GM21390 (cell line): ENCODE data around the gene COG5.

ENCODE experiments used
- ATAC-seq: cut with Tn5 transposase; IDR thresholded peaks from one replicate; pipeline ENCODE4 v1.9.1; 2021; ENCODE audit not compliant: unreplicated experiment

The COG5 gene

GRCh38 chr7:107396081-107396480, 167.6 kb downstream of the COG5 start:
- ATAC-seq, result no peak

- ATAC-seq, result no peak
Measured at GRCh38 chr7:107394831-107395230, 168.9 kb downstream of the COG5 start.

- ATAC-seq, result no peak
Measured at GRCh38 chr7:107394276-107394675, 169.4 kb downstream of the COG5 start.

GRCh38 chr7:107392830-107393229, 170.9 kb downstream of the COG5 start:
- ATAC-seq, result no peak

- ATAC-seq, result no peak
Measured at GRCh38 chr7:107390916-107391315, 172.8 kb downstream of the COG5 start.

- no peak for ATAC-seq
Measured at GRCh38 chr7:107388604-107389003, 175.1 kb downstream of the COG5 start.

- no peak for ATAC-seq
Measured at GRCh38 chr7:107387573-107388219, 176.0 kb downstream of the COG5 start.

- no peak for ATAC-seq
Measured at GRCh38 chr7:107387128-107387527, 176.6 kb downstream of the COG5 start.

- no peak for ATAC-seq
Measured at GRCh38 chr7:107386548-107387102, 177.1 kb downstream of the COG5 start.

- no peak for ATAC-seq
Measured at GRCh38 chr7:107384025-107384424, 179.7 kb downstream of the COG5 start.

- ATAC-seq, result no peak
Measured at GRCh38 chr7:107383203-107383602, 180.5 kb downstream of the COG5 start.

GRCh38 chr7:107381453-107381852, 182.3 kb downstream of the COG5 start:
- no peak for ATAC-seq

- no peak for ATAC-seq
Measured at GRCh38 chr7:107373354-107373753, 190.4 kb downstream of the COG5 start.

- ATAC-seq, result no peak
Measured at GRCh38 chr7:107372298-107372697, 191.4 kb downstream of the COG5 start.

- no peak for ATAC-seq
Measured at GRCh38 chr7:107370816-107371215, 192.9 kb downstream of the COG5 start.

- ATAC-seq, result no peak
Measured at GRCh38 chr7:107364787-107365186, 198.9 kb downstream of the COG5 start.

- no peak for ATAC-seq
Measured at GRCh38 chr7:107359520-107360316, 204.0 kb downstream of the COG5 start.

GRCh38 chr7:107355616-107356015, 208.1 kb downstream of the COG5 start:
- ATAC-seq, result no peak

GRCh38 chr7:107354640-107355039, 209.1 kb downstream of the COG5 start:
- no peak for ATAC-seq

GRCh38 chr7:107353701-107354100, 210.0 kb downstream of the COG5 start:
- no peak for ATAC-seq

- no peak for ATAC-seq
Measured at GRCh38 chr7:107345898-107346297, 217.8 kb downstream of the COG5 start.

- ATAC-seq, result no peak
Measured at GRCh38 chr7:107344799-107345198, 218.9 kb downstream of the COG5 start.
